SU-DHL-6 (cell line): ENCODE measurements around the gene LYL1.

Source experiments
- H2AFZ ChIP-seq: fragments of 200-600 bp; sonication (generic); 2 replicates; pipeline ENCODE4 v1.6.1; 2014; ENCODE audit warnings: low read depth, mild to moderate bottlenecking, moderate library complexity, mixed read lengths, antibody characterized with exemption, low read length; ENCODE audit not compliant: severe bottlenecking
- H3F3A ChIP-seq: fragments of 200-600 bp; shearing (Covaris generic); 2 replicates; pipeline ENCODE4 v1.6.0; 2016; ENCODE audit warnings: antibody characterized with exemption, mild to moderate bottlenecking; ENCODE audit not compliant: insufficient read depth
- H3K27ac ChIP-seq: fragments of 200-600 bp; sonication (generic); 2 replicates; pipeline ENCODE4 v1.5.1; 2016; ENCODE audit warnings: low read depth, mild to moderate bottlenecking, low read length, moderate library complexity, mixed read lengths
- H3K27me3 ChIP-seq: fragments of 200-600 bp; sonication (generic), shearing (Covaris generic); 2 replicates; pipeline ENCODE4 v1.6.0; 2014; ENCODE audit warnings: mild to moderate bottlenecking, low read length
- H3K36me3 ChIP-seq: fragments of 200-600 bp; sonication (generic); 2 replicates; pipeline ENCODE4 v1.6.1; 2014; ENCODE audit warnings: mild to moderate bottlenecking, low read length, mixed read lengths
- H3K4me2 ChIP-seq: fragments of 300-600, 200-600 bp; shearing (Covaris generic), sonication (generic); 2 replicates; pipeline ENCODE4 v1.6.0; 2014; ENCODE audit warnings: low read length, low read depth, mild to moderate bottlenecking; ENCODE audit not compliant: poor library complexity, severe bottlenecking
- H3K4me3 ChIP-seq: fragments of 200-600 bp; sonication (generic); 2 replicates; pipeline ENCODE4 v1.5.1; 2014; ENCODE audit warnings: antibody characterized with exemption, low read length, mild to moderate bottlenecking, mixed read lengths; ENCODE audit not compliant: insufficient read depth, poor library complexity, severe bottlenecking
- H3K79me2 ChIP-seq: fragments of 200-600 bp; sonication (generic); 2 replicates; pipeline ENCODE4 v1.6.1; 2014; ENCODE audit warnings: mild to moderate bottlenecking, low read length, moderate library complexity; ENCODE audit not compliant: insufficient read depth
- H3K9ac ChIP-seq: fragments of 200-600 bp; sonication (generic); 2 replicates; pipeline ENCODE4 v1.7.0; 2014; ENCODE audit warnings: mild to moderate bottlenecking, low read length
- H3K9me2 ChIP-seq: fragments of 200-600 bp; sonication (generic); replicated peaks from 2 replicates; pipeline ENCODE4 v1.6.1; 2014; ENCODE audit warnings: low read length; ENCODE audit not compliant: insufficient read depth
- H3K9me3 ChIP-seq: fragments of 200-600 bp; sonication (generic); 2 replicates; pipeline ENCODE4 v1.6.1; 2014; ENCODE audit warnings: low read length, mixed read lengths; ENCODE audit not compliant: insufficient read depth
- H4K20me1 ChIP-seq: fragments of 200-600 bp; sonication (generic); 2 replicates; pipeline ENCODE4 v1.6.1; 2014; ENCODE audit warnings: low read depth, mild to moderate bottlenecking, antibody characterized with exemption, low read length, moderate library complexity, mixed read lengths
- CTCF ChIP-seq: fragments of 200-600 bp; sonication (generic); IDR thresholded peaks from one replicate; pipeline ENCODE4 v1.5.1; 2017; ENCODE audit warnings: antibody characterized with exemption, mild to moderate bottlenecking, low read length, moderate library complexity; ENCODE audit not compliant: insufficient read depth, poor library complexity, severe bottlenecking
- EZH2phosphoT487 ChIP-seq: fragments of 200-600 bp; sonication (generic), shearing (Covaris generic); conservative IDR thresholded peaks from 2 replicates; pipeline ENCODE4 v1.6.1; 2018; ENCODE audit warnings: mild to moderate bottlenecking, antibody characterized with exemption, low read length, moderate library complexity, mixed read lengths

Gene LYL1

DNA sequence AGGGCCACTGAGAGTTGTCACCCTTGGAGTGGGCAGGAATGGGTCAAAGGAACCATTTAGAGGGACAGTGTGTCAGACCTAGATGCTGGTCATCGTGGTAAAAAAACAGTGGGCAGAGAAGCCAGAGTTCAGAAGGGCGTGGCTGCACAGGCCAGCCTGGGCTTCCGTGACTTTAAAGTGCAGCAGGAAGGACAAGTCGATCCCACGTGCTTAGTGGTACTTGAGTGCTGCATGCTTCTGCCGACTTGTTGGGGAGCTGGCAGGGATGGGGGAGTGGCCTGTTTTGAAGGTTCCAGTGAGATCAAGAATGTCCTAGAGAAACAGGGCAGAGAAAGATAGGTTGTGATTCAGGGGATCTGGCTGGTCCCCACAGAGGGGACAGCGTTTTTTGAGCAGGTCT, 17.0 kb downstream of the LYL1 start:
- H3K4me3 ChIP-seq = no peak overlapping the region
- H3F3A ChIP-seq = no peaks in the 10 kb centered on the region
- H3K9me2 ChIP-seq = no peaks in the 10 kb centered on the region
- TF ChIP-seq EZH2phosphoT487 (no peak), CTCF (no peak)
- H3K36me3 ChIP-seq = no peaks in the 10 kb centered on the region
- H2AFZ ChIP-seq = no peak overlapping the region
- no peaks in the 10 kb centered on the region for H3K27me3 ChIP-seq
- no peaks in the 10 kb centered on the region for H3K79me2 ChIP-seq
- H3K4me2 ChIP-seq = no peak overlapping the region
- no peak overlapping the region for H3K27ac ChIP-seq
- H4K20me1 ChIP-seq = no peaks in the 10 kb centered on the region
- no peaks in the 10 kb centered on the region for H3K9me3 ChIP-seq
- no peak overlapping the region for H3K9ac ChIP-seq

GRCh38 chr19:13083627-13084026, 19.0 kb downstream of the LYL1 start:
- Histone ChIP-seq H3K9me3 (no peaks in the 10 kb centered on the region), H3K79me2 (no peaks in the 10 kb centered on the region), H3K4me2 (no peak overlapping the region), H2AFZ (no peak overlapping the region), H3K9ac (no peak overlapping the region), H3K36me3 (no peaks in the 10 kb centered on the region), H3K27me3 (no peaks in the 10 kb centered on the region), H3F3A (no peaks in the 10 kb centered on the region), H4K20me1 (no peaks in the 10 kb centered on the region), H3K27ac (no peak overlapping the region), H3K4me3 (no peak overlapping the region), H3K9me2 (no peaks in the 10 kb centered on the region)
- no peak for TF ChIP-seq EZH2phosphoT487
- no peak for TF ChIP-seq CTCF

- Histone ChIP-seq H3K9me2 (no peaks in the 10 kb centered on the region), H3F3A (no peaks in the 10 kb centered on the region), H3K4me3 (no peak overlapping the region), H3K79me2 (no peaks in the 10 kb centered on the region), H3K27me3 (no peaks in the 10 kb centered on the region), H4K20me1 (no peaks in the 10 kb centered on the region), H3K4me2 (no peak overlapping the region), H3K9ac (no peak overlapping the region), H3K27ac (no peak overlapping the region), H2AFZ (no peak overlapping the region), H3K36me3 (no peaks in the 10 kb centered on the region), H3K9me3 (no peaks in the 10 kb centered on the region)
- TF ChIP-seq CTCF (no peak), EZH2phosphoT487 (no peak)
These were observed 19.7 kb downstream of the LYL1 start for GRCh38 chr19:13083008-13083404.
